Endothelial cell of umbilical vein (primary cell): ENCODE measurements around the gene CARD9. TPM values are rescaled to one million over a fixed set of nuclear protein-coding genes. Genes with fewer than 3 reads are reported as not detected.

Experiments
- BruUV-seq: library from RNA; stranded (reverse); fragments of 400-500 nt; replicated peaks from 2 replicates; lab custom pipeline; 2021; lab: Mats Ljungman, UMichigan
- CTCF ChIA-PET: fragments of 300-600, 350-600 bp; sonication (Branson Sonifier 250); formaldehyde crosslinking; loops from one replicate; lab custom pipeline; 2021; ENCODE audit warnings: antibody characterized with exemption, inconsistent platforms; lab: Charles Lee
- POLR2A ChIA-PET: fragments of 300-600, 350-600 bp; sonication (Branson Sonifier 250); formaldehyde crosslinking; loops from one replicate; lab custom pipeline; 2021; ENCODE audit warnings: antibody characterized with exemption, inconsistent platforms; lab: Charles Lee
- DNase-seq: peaks from one replicate; pipeline ENCODE4 v3.0.0-alpha.2; 2011; ENCODE audit warnings: low read depth, low spot score
- FAIRE-seq: peaks from 2 replicates; lab custom pipeline; 2011; peaks lifted over from hg19 to GRCh38; lab: Jason Lieb, UNC
- H2AFZ ChIP-seq: 2 replicates; pipeline ENCODE4 v1.6.0; 2012; ENCODE audit warnings: low read depth, low read length, control low read depth, inconsistent platforms
- H3K27ac ChIP-seq: 2 replicates; pipeline ENCODE4 v1.5.1; 2011; ENCODE audit warnings: low read depth, mild to moderate bottlenecking, control low read depth, low read length, moderate library complexity; ENCODE audit not compliant: insufficient read depth
- H3K27me3 ChIP-seq, 2 experiments: 2 replicates each; pipeline versions ENCODE4 v1.6.0 to v1.6.1; 2011; ENCODE audit warnings: low read length in 2 of 2, mixed read lengths in 1 of 2; ENCODE audit not compliant: control insufficient read depth in 2 of 2, insufficient read depth in 2 of 2
- H3K36me3 ChIP-seq, 2 experiments: 2 replicates in 1 of 2; 3 replicates in 1 of 2; pipeline ENCODE4 v1.5.1; 2011; ENCODE audit warnings: low read length in 2 of 2, mild to moderate bottlenecking in 1 of 2, moderate library complexity in 1 of 2; ENCODE audit not compliant: control insufficient read depth in 2 of 2, insufficient read depth in 2 of 2; ENCODE audit errors: extremely low read depth in 1 of 2
- H3K4me1 ChIP-seq: 3 replicates; pipeline ENCODE4 v1.5.1; 2011; ENCODE audit warnings: mild to moderate bottlenecking, low read length; ENCODE audit not compliant: control insufficient read depth, insufficient read depth; ENCODE audit errors: extremely low read depth
- H3K4me2 ChIP-seq: 2 replicates; pipeline ENCODE4 v1.6.1; 2011; ENCODE audit warnings: low read length, control low read depth, mixed read lengths; ENCODE audit not compliant: insufficient read depth
- H3K4me3 ChIP-seq, 3 experiments: fragments of 200-600 bp in 1 of 3; sonication (generic), shearing (Covaris generic) in 1 of 3; replicated peaks in 1 of 3; 2 replicates each; pipeline ENCODE4 v1.5.1; 2011 to 2016; ENCODE audit warnings: control low read depth in 3 of 3, low read length in 3 of 3, mild to moderate bottlenecking in 2 of 3, inconsistent platforms in 1 of 3, low read depth in 1 of 3, moderate library complexity in 1 of 3; ENCODE audit not compliant: insufficient read depth in 1 of 3
- H3K79me2 ChIP-seq: 2 replicates; pipeline ENCODE4 v1.6.0; 2012; ENCODE audit warnings: low read length, inconsistent platforms; ENCODE audit not compliant: control insufficient read depth, insufficient read depth
- H3K9ac ChIP-seq: replicated peaks from 2 replicates; pipeline ENCODE3; 2011; ENCODE audit warnings: low read length, control low read depth; ENCODE audit not compliant: insufficient read depth; ENCODE audit errors: extremely low read depth
- H3K9me1 ChIP-seq: replicated peaks from 3 replicates; pipeline ENCODE4 v1.6.0; 2011; ENCODE audit warnings: mild to moderate bottlenecking, low read length; ENCODE audit not compliant: control insufficient read depth, insufficient read depth; ENCODE audit errors: extremely low read depth
- H3K9me3 ChIP-seq: replicated peaks from 2 replicates; pipeline ENCODE4 v1.5.1; 2012; ENCODE audit warnings: low read length, inconsistent platforms; ENCODE audit not compliant: control insufficient read depth, insufficient read depth
- H4K20me1 ChIP-seq: replicated peaks from 2 replicates; pipeline ENCODE3; 2011; ENCODE audit warnings: mild to moderate bottlenecking, low read length; ENCODE audit not compliant: control insufficient read depth, insufficient read depth; ENCODE audit errors: extremely low read depth
- EZH2 ChIP-seq: IDR thresholded peaks from 2 replicates; pipeline ENCODE4 v1.6.1; 2012; ENCODE audit warnings: borderline replicate concordance, low read depth, mild to moderate bottlenecking, moderate library complexity, low read length, inconsistent platforms; ENCODE audit not compliant: severe bottlenecking
- FOS ChIP-seq: IDR thresholded peaks from 2 replicates; pipeline ENCODE4 v1.6.1; 2011; ENCODE audit warnings: mild to moderate bottlenecking, low read length, moderate library complexity, borderline replicate concordance; ENCODE audit not compliant: insufficient read depth
- JUN ChIP-seq: IDR thresholded peaks from 2 replicates; pipeline ENCODE4 v1.6.1; 2011; ENCODE audit warnings: borderline replicate concordance, low read depth; ENCODE audit not compliant: insufficient read length, insufficient read depth
- POLR2A ChIP-seq: IDR thresholded peaks from 2 replicates; pipeline ENCODE4 v1.6.1; 2012; ENCODE audit warnings: low read depth, mild to moderate bottlenecking, control low read depth, low read length
- dilution Hi-C: fragments of 300-500 bp; cut with MboI; formaldehyde crosslinking; loops from one replicate; pipeline ENCODE4 v1.15.0; 2019; ENCODE audit warnings: low sequenced_read_pairs; ENCODE audit not compliant: extremely low pct_ligation_motif_present
- intact Hi-C: fragments of 100-400 bp; cut with micrococcal nuclease; formaldehyde crosslinking; loops from one replicate; pipeline ENCODE4 v1.10.0; 2022
- polyA plus RNA-seq, 4 experiments: library from polyadenylated mRNA; depleted of rRNA in 3 of 4; stranded (reverse) in 3 of 4; unstranded in 1 of 4; fragments of >200 nt; gene quantifications; 2 replicates each; pipeline versions ENCODE4 v1.2.1 to v1.2.3, GENCODE V29; 2011 to 2012; ENCODE audit warnings: missing spikeins in 1 of 4
- total RNA-seq: library from RNA; stranded (reverse); gene quantifications from 2 replicates; pipeline ENCODE4 v1.2.3, GENCODE V29; 2021
- TF ChIP-seq, protein P1 (sequence below), 2 donors: IDR thresholded peaks; 1 replicate in 1 of 2; 2 replicates in 1 of 2; pipeline ENCODE4 v1.5.1; 2011; ENCODE audit warnings: low read length in 2 of 2, mild to moderate bottlenecking in 2 of 2, moderate library complexity in 2 of 2, control low read depth in 1 of 2, inconsistent platforms in 1 of 2, low read depth in 1 of 2; ENCODE audit not compliant: insufficient read depth in 1 of 2; ENCODE audit errors: extremely low read depth in 1 of 2

The CARD9 gene
- total and polyA plus RNA-seq, 2 donors (not counting 3 experiments of a cell fraction or from before 2014, with no cell fraction given): 0.22 to 0.71 TPM

DNA sequence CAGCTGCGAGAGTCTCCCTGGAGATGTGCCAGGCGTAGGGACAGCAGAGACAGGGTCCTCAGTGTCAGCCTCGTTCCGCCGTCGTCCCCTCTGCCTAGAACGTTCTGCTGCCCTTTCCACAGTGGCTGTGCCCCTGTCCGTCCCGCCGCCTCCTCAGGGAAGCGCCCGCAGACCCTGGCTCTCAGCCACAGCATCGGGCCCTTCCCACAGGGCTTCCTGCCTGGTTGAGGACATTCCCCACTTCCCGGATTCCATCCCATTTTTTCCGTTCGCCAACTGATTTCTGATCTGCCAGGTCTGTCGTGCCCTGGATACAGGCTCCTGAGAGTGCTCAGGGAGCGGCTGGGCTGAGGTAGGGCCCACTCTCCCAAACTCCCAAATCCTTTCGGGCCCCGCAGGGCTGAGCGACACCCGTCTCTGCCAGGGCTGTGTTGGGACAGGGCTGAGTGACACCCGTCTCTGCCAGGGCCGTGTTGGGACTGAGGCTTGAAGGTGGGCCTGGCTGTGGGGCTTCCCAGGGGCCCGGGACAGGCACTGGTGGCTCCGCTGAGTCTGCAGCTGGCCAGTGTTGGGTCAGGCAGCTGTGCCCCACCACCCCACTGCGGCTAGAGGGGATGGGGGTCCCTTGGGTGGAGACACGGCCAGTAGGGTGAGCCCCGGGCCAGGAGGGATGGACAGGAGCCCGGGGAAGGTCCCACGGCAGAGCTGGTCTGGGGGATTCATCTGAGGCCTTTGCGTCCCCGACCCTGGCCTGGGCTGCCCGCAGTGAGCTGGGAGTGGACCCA, 25.8 kb downstream of the CARD9 start:
- no peaks in the 10 kb centered on the region for H3K36me3 ChIP-seq
- ChIA-PET POLR2A (no interaction called here), CTCF (no interaction called here)
- no peaks in the 10 kb centered on the region for H3K9me1 ChIP-seq
- no peak overlapping the region for H3K4me3 ChIP-seq
- no peak overlapping the region for H2AFZ ChIP-seq
- no peak overlapping the region for H3K4me2 ChIP-seq
- no peak overlapping the region for H3K9ac ChIP-seq
- intact Hi-C loops: no loop called here
- TF ChIP-seq EZH2 (no peak), JUN (no peak), FOS (no peak), POLR2A (no peak)
- TF ChIP-seq, protein P1, sequence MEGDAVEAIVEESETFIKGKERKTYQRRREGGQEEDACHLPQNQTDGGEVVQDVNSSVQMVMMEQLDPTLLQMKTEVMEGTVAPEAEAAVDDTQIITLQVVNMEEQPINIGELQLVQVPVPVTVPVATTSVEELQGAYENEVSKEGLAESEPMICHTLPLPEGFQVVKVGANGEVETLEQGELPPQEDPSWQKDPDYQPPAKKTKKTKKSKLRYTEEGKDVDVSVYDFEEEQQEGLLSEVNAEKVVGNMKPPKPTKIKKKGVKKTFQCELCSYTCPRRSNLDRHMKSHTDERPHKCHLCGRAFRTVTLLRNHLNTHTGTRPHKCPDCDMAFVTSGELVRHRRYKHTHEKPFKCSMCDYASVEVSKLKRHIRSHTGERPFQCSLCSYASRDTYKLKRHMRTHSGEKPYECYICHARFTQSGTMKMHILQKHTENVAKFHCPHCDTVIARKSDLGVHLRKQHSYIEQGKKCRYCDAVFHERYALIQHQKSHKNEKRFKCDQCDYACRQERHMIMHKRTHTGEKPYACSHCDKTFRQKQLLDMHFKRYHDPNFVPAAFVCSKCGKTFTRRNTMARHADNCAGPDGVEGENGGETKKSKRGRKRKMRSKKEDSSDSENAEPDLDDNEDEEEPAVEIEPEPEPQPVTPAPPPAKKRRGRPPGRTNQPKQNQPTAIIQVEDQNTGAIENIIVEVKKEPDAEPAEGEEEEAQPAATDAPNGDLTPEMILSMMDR (IDR thresholded peaks at IDR 0.05; ENCODE audit: extremely low read depth in 1 of 2, insufficient read depth in 1 of 2, low read depth in 1 of 2, low read length in 2 of 2): no peak
- FAIRE-seq (no peak), DNase-seq (no peak)
- H3K4me1 ChIP-seq: peaks cover 5% of the 10 kb centered on the region
- dilution Hi-C loops: no loop called here
- BruUV-seq: no TSS peak
- no peaks in the 10 kb centered on the region for H3K9me3 ChIP-seq
- H3K27ac ChIP-seq: no peak overlapping the region
- no peaks in the 10 kb centered on the region for H3K79me2 ChIP-seq
- H4K20me1 ChIP-seq: no peaks in the 10 kb centered on the region
- H3K27me3 ChIP-seq: no peaks in the 10 kb centered on the region
